Fibroblast of lung (primary cell): ENCODE data around the gene RPUSD3. TPM values are rescaled to one million over a fixed set of nuclear protein-coding genes. Genes with fewer than 3 reads are reported as not detected.

Source experiments
- DNase-seq, 2 donors: peaks; one replicate each; pipeline versions ENCODE4 v3.0.0 to v3.0.0-alpha.2; 2010; ENCODE audit warnings: low read depth in 2 of 2
- H2AFZ ChIP-seq: 2 replicates; pipeline ENCODE4 v1.5.1; 2012; ENCODE audit warnings: low read length, control low read depth, inconsistent platforms
- H3K27ac ChIP-seq: 2 replicates; pipeline ENCODE4 v1.5.1; 2011; ENCODE audit warnings: low read length, control low read depth; ENCODE audit not compliant: insufficient read depth
- H3K27me3 ChIP-seq: 2 replicates; pipeline ENCODE4 v1.5.1; 2011; ENCODE audit warnings: mild to moderate bottlenecking, low read length; ENCODE audit not compliant: control insufficient read depth, insufficient read depth
- H3K36me3 ChIP-seq: 2 replicates; pipeline ENCODE4 v1.5.1; 2011; ENCODE audit warnings: low read length; ENCODE audit not compliant: control insufficient read depth, insufficient read depth
- H3K4me1 ChIP-seq: 2 replicates; pipeline ENCODE4 v1.5.1; 2011; ENCODE audit warnings: low read length; ENCODE audit not compliant: control insufficient read depth, insufficient read depth; ENCODE audit errors: extremely low read depth
- H3K4me2 ChIP-seq: 2 replicates; pipeline ENCODE4 v1.5.1; 2011; ENCODE audit warnings: low read length, control low read depth; ENCODE audit not compliant: insufficient read depth; ENCODE audit errors: extremely low read depth
- H3K4me3 ChIP-seq, 4 experiments: fragments of 200-600 bp in 1 of 4; sonication (generic) in 1 of 4; replicated peaks in 1 of 4; 2 replicates each; pipeline ENCODE4 v1.5.1; 2011 to 2016; ENCODE audit warnings: low read length in 4 of 4, low read depth in 3 of 4, mild to moderate bottlenecking in 3 of 4, control low read depth in 2 of 4, inconsistent platforms in 1 of 4, mixed read lengths in 1 of 4; ENCODE audit not compliant: insufficient read depth in 1 of 4; ENCODE audit errors: control extremely low read depth in 1 of 4
- H3K79me2 ChIP-seq: 2 replicates; pipeline ENCODE4 v1.5.1; 2012; ENCODE audit warnings: mild to moderate bottlenecking, low read length, inconsistent platforms; ENCODE audit not compliant: control insufficient read depth, insufficient read depth
- H3K9ac ChIP-seq: 2 replicates; pipeline ENCODE4 v1.5.1; 2011; ENCODE audit warnings: mild to moderate bottlenecking, low read length, control low read depth; ENCODE audit not compliant: insufficient read depth
- H3K9me3 ChIP-seq: 2 replicates; pipeline ENCODE4 v1.5.1; 2012; ENCODE audit warnings: low read depth, low read length; ENCODE audit not compliant: control insufficient read depth, insufficient read depth
- H4K20me1 ChIP-seq: 2 replicates; pipeline ENCODE4 v1.5.1; 2011; ENCODE audit warnings: low read length; ENCODE audit not compliant: control insufficient read depth, insufficient read depth; ENCODE audit errors: extremely low read depth
- CTCF ChIP-seq, 2 donors: IDR thresholded peaks in 1 of 2; conservative IDR thresholded peaks in 1 of 2; 1 replicate in 1 of 2; 2 replicates in 1 of 2; pipeline ENCODE4 v1.5.1; 2011 to 2012; ENCODE audit warnings: low read length in 2 of 2, control low read depth in 1 of 2, inconsistent platforms in 1 of 2, low read depth in 1 of 2, mild to moderate bottlenecking in 1 of 2
- EZH2 ChIP-seq: IDR thresholded peaks from 2 replicates; pipeline ENCODE4 v1.5.1; 2012; ENCODE audit warnings: low read length, control low read depth, mild to moderate bottlenecking; ENCODE audit errors: missing control alignments
- polyA plus RNA-seq, 2 donors: library from polyadenylated mRNA; depleted of rRNA in 1 of 2; stranded (reverse) in 1 of 2; unstranded in 1 of 2; fragments of >200 nt; gene quantifications; 2 replicates each; pipeline ENCODE4 v1.2.1, GENCODE V29; 2011 to 2012; ENCODE audit warnings: missing spikeins in 1 of 2
- total RNA-seq: library from RNA; depleted of rRNA; stranded (reverse); fragments of >200 nt; gene quantifications from 2 replicates; pipeline ENCODE4 v1.2.1, GENCODE V29; 2014

The RPUSD3 gene
- total and polyA plus RNA-seq, 2 donors (not counting 1 experiment from before 2014, with no cell fraction given) = 17.3 to 22.1 TPM

DNA sequence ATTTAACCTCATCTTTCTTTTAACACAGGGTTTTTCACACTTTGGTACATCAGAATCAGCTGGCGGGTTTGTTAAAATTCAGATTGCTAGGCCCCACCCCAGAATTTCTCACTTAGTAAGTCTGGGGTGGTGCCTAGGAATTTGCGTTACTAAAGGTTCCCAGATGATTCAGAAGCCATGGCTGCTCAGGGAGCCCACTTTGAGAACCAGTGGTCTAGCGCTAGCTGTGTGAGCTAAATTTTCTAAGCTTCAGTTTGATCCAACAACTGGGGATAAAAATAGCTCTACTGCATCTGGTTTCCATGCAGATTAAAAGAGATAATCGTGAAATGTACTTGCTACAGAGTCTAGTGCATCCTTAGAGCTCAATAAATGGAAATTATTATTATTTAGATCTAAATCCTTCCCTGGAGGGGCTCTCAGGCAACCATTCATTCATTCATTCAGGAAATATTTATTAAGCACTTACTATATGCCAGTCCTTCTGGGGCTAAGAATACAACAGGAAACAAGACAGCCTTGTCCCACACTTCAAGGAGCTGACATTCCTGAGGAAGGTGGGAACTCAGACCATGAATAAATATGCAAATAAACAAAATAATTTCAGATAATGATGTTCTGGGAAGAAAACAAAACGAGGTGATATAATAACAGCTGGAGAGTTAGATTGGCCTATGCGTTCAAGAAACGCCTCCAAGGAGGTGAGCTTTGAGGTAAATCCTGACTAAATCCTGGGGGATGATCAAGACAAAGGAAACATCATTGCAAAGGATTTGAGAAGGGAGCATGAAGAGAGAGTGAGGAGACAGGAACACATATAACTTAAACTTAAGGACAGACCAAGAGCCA lies 40.1 kb upstream of the RPUSD3 start:
- Histone ChIP-seq H3K27me3 (no peaks in the 10 kb centered on the region), H2AFZ (no peak overlapping the region), H3K36me3 (no peaks in the 10 kb centered on the region), H3K9me3 (no peaks in the 10 kb centered on the region), H3K9ac (no peak overlapping the region), H3K79me2 (no peaks in the 10 kb centered on the region), H4K20me1 (no peaks in the 10 kb centered on the region), H3K4me2 (peak overlapping the region; percentile 28), H3K27ac (peak overlapping the region; percentile 43), H3K4me1 (peaks cover 5% of the 10 kb centered on the region), H3K4me3 (no peak overlapping the region)
- peak; percentile 36 to 57 for DNase-seq
- TF ChIP-seq EZH2 = no peak
- TF ChIP-seq CTCF (conservative IDR thresholded peaks at IDR 0.05 in 1 of 2, IDR thresholded peaks at IDR 0.05 in 1 of 2; ENCODE audit: low read depth in 1 of 2, low read length in 2 of 2) = no peak

DNA sequence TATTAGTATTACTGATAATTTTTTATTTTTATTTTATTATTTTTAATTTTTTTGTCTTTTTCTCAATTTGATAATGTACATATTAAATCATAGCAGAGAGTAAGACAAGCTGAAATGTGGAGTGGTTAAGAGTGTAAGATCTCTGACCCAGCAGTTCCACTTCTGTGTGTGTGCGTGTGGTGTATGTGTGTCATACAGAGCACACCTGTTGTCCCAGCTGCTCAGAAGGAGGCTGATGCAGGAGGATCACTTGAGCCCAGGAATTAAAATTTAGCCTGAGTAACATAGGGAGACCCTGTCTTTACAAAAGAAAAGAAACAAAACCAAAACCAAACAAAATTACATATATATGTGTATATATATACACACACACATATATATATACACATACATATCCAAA lies 37.6 kb upstream of the RPUSD3 start:
- H3K36me3 ChIP-seq = no peaks in the 10 kb centered on the region
- no peak overlapping the region for H2AFZ ChIP-seq
- no peaks in the 10 kb centered on the region for H3K9me3 ChIP-seq
- no peaks in the 10 kb centered on the region for H4K20me1 ChIP-seq
- DNase-seq = no peak
- H3K79me2 ChIP-seq = no peaks in the 10 kb centered on the region
- H3K4me3 ChIP-seq = no peak overlapping the region
- TF ChIP-seq EZH2 (no peak), CTCF (conservative IDR thresholded peaks at IDR 0.05 in 1 of 2, IDR thresholded peaks at IDR 0.05 in 1 of 2; ENCODE audit: low read depth in 1 of 2, low read length in 2 of 2) (no peak)
- H3K27me3 ChIP-seq = no peaks in the 10 kb centered on the region
- no peak overlapping the region for H3K4me2 ChIP-seq
- H3K4me1 ChIP-seq = peaks cover 5% of the 10 kb centered on the region
- no peak overlapping the region for H3K27ac ChIP-seq
- H3K9ac ChIP-seq = no peak overlapping the region

DNA sequence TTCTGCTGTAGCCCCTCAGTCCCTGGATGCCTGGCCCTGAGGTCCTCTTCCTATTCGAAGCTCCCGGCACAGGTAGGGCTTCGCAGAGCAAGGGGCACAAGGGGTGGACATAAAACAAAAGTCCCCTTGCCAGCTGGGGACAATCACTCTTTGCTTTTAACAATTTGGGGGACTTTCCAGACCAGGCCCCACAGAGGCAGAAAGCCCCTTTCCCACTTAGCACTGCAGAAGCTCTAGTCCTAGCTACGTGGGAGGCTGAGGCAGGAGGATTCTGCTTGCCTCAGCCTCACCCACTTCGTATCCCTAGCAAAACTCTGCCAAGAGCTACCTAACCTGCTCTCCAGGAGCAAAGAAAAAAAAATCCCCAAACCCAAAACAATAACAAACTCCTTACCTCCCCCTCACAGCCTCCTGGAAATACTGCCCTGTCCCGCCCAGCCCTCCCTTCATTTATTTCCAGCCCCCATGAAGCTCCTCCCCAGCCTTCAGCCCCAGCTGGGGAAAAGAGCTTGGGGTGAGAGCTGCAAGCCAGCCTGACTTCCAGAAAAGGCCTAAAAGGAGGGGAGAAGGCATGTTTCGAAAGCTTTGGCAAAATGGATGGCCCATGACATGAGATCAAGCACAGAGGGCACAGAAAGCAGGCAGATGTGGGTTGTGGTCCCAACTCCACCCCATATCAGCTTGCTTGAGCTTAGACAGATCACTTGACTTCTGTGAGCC lies 36.2 kb upstream of the RPUSD3 start, which contains the start of gene CIDEC:
TSS of gene CIDEC (minus strand) at position 424 of the 720 bp plus-strand sequence. CDS start 1,767 bp downstream, outside the sequence.
- TF ChIP-seq EZH2 (no peak), CTCF (conservative IDR thresholded peaks at IDR 0.05 in 1 of 2, IDR thresholded peaks at IDR 0.05 in 1 of 2; ENCODE audit: low read depth in 1 of 2, low read length in 2 of 2) (no peak)
- H3K4me1 ChIP-seq = peaks cover 5% of the 10 kb centered on the region
- no peaks in the 10 kb centered on the region for H3K36me3 ChIP-seq
- no peaks in the 10 kb centered on the region for H3K79me2 ChIP-seq
- peak within 1 kb of the TSS; percentile 62 for H2AFZ ChIP-seq
- no peak within 1 kb of the TSS for H3K9ac ChIP-seq
- H3K4me3 ChIP-seq = no peak within 1 kb of the TSS
- H3K27me3 ChIP-seq = no peaks in the 10 kb centered on the region
- H3K4me2 ChIP-seq = no peak within 1 kb of the TSS
- no peak within 1 kb of the TSS for H3K27ac ChIP-seq
- DNase-seq = no peak
- no peaks in the 10 kb centered on the region for H3K9me3 ChIP-seq
- H4K20me1 ChIP-seq = no peaks in the 10 kb centered on the region
